ENCODE results near the gene ABHD16A. TPM values are rescaled to one million over a fixed set of nuclear protein-coding genes. Genes with fewer than 3 reads are reported as not detected.

ABHD16A gene
- polyA plus RNA-seq, 1 donor from 2014 or later = 130 TPM

- H3K9ac ChIP-seq (ENCODE audit: low read length) = no peak overlapping the region
- no peaks in the 10 kb centered on the region for H3K79me2 ChIP-seq (replicated peaks; ENCODE audit: insufficient read depth, low read length)
- H3K4me2 ChIP-seq (ENCODE audit: low read length) = no peak overlapping the region
- no peak overlapping the region for H3K4me3 ChIP-seq (ENCODE audit: low read length)
- H3F3A ChIP-seq (ENCODE audit: insufficient read depth, low read length, poor library complexity, severe bottlenecking) = no peaks in the 10 kb centered on the region
- TF ChIP-seq MXI1 (conservative IDR thresholded peaks at IDR 0.05; ENCODE audit: poor library complexity, severe bottlenecking) = no peak
- TF ChIP-seq, protein P1, sequence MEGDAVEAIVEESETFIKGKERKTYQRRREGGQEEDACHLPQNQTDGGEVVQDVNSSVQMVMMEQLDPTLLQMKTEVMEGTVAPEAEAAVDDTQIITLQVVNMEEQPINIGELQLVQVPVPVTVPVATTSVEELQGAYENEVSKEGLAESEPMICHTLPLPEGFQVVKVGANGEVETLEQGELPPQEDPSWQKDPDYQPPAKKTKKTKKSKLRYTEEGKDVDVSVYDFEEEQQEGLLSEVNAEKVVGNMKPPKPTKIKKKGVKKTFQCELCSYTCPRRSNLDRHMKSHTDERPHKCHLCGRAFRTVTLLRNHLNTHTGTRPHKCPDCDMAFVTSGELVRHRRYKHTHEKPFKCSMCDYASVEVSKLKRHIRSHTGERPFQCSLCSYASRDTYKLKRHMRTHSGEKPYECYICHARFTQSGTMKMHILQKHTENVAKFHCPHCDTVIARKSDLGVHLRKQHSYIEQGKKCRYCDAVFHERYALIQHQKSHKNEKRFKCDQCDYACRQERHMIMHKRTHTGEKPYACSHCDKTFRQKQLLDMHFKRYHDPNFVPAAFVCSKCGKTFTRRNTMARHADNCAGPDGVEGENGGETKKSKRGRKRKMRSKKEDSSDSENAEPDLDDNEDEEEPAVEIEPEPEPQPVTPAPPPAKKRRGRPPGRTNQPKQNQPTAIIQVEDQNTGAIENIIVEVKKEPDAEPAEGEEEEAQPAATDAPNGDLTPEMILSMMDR (IDR thresholded peaks at IDR 0.05; ENCODE audit: poor library complexity, severe bottlenecking) = no peak
- no peak for TF ChIP-seq TAF1 (IDR thresholded peaks at IDR 0.05; ENCODE audit: low read depth)
- no peak for TF ChIP-seq POLR2AphosphoS5 (IDR thresholded peaks at IDR 0.05)
- TF ChIP-seq, protein P2, sequence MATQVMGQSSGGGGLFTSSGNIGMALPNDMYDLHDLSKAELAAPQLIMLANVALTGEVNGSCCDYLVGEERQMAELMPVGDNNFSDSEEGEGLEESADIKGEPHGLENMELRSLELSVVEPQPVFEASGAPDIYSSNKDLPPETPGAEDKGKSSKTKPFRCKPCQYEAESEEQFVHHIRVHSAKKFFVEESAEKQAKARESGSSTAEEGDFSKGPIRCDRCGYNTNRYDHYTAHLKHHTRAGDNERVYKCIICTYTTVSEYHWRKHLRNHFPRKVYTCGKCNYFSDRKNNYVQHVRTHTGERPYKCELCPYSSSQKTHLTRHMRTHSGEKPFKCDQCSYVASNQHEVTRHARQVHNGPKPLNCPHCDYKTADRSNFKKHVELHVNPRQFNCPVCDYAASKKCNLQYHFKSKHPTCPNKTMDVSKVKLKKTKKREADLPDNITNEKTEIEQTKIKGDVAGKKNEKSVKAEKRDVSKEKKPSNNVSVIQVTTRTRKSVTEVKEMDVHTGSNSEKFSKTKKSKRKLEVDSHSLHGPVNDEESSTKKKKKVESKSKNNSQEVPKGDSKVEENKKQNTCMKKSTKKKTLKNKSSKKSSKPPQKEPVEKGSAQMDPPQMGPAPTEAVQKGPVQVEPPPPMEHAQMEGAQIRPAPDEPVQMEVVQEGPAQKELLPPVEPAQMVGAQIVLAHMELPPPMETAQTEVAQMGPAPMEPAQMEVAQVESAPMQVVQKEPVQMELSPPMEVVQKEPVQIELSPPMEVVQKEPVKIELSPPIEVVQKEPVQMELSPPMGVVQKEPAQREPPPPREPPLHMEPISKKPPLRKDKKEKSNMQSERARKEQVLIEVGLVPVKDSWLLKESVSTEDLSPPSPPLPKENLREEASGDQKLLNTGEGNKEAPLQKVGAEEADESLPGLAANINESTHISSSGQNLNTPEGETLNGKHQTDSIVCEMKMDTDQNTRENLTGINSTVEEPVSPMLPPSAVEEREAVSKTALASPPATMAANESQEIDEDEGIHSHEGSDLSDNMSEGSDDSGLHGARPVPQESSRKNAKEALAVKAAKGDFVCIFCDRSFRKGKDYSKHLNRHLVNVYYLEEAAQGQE (IDR thresholded peaks at IDR 0.05; ENCODE audit: borderline replicate concordance) = no peak
- no peak for TF ChIP-seq RAD21 (conservative IDR thresholded peaks at IDR 0.05)
- no peak for TF ChIP-seq SMC3 (conservative IDR thresholded peaks at IDR 0.05; ENCODE audit: poor library complexity)
- TF ChIP-seq EP300 (conservative IDR thresholded peaks at IDR 0.05; ENCODE audit: poor library complexity, severe bottlenecking) = no peak
- TF ChIP-seq EZH2 (IDR thresholded peaks at IDR 0.05; ENCODE audit: borderline replicate concordance, insufficient read depth, low read length, poor library complexity, severe bottlenecking) = no peak
- H3K9me3 ChIP-seq (ENCODE audit: low read length) = no peaks in the 10 kb centered on the region
- H2AFZ ChIP-seq (ENCODE audit: low read depth, low read length) = no peak overlapping the region
- H3K27ac ChIP-seq (ENCODE audit: low read length) = no peak overlapping the region
- no peaks in the 10 kb centered on the region for H4K20me1 ChIP-seq (ENCODE audit: insufficient read depth)
- peaks cover 4% of the 10 kb centered on the region for H3K36me3 ChIP-seq (ENCODE audit: insufficient read depth, low read length)
- no peaks in the 10 kb centered on the region for H3K27me3 ChIP-seq (ENCODE audit: insufficient read depth, low read depth, low read length)
- no peaks in the 10 kb centered on the region for H3K9me2 ChIP-seq (ENCODE audit: insufficient read depth, low read length)
Observed at GRCh38 chr6:31687860-31688693, 15.0 kb downstream of the ABHD16A start.

DNA sequence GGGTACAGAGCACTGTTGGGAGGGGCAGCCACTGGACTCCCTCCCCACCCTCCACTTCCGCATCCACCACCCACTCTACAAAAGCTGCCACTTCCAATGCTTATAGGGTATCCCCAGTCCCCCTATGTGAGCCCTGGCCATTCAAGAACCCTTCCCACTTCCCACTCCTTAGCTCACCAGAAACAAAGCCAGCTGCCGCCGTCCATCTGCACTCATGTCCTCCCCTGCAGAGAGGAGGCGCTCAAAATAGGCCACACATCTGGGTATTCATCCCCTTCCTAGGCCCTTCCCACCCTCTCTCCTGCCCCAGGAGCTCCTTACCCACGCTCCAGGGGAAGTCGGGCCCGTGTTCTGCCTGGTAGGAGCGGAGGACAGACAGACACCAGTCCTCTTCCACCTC, 15.8 kb downstream of the ABHD16A start:
- no peaks in the 10 kb centered on the region for H3K27me3 ChIP-seq (ENCODE audit: insufficient read depth, low read depth, low read length)
- no peak overlapping the region for H2AFZ ChIP-seq (ENCODE audit: low read depth, low read length)

More for the DNA sequence above, 15.8 kb downstream of the ABHD16A start:
- no peaks in the 10 kb centered on the region for H3K79me2 ChIP-seq (replicated peaks; ENCODE audit: insufficient read depth, low read length)
- no peaks in the 10 kb centered on the region for H3K9me3 ChIP-seq (ENCODE audit: low read length)
- peaks cover 4% of the 10 kb centered on the region for H3K36me3 ChIP-seq (ENCODE audit: insufficient read depth, low read length)
- no peak overlapping the region for H3K9ac ChIP-seq (ENCODE audit: low read length)
- H4K20me1 ChIP-seq (ENCODE audit: insufficient read depth) = no peaks in the 10 kb centered on the region
- no peak overlapping the region for H3K27ac ChIP-seq (ENCODE audit: low read length)
- TF ChIP-seq, protein P1 (IDR thresholded peaks at IDR 0.05; ENCODE audit: poor library complexity, severe bottlenecking) = no peak
- TF ChIP-seq SMC3 (conservative IDR thresholded peaks at IDR 0.05; ENCODE audit: poor library complexity) (no peak), TAF1 (IDR thresholded peaks at IDR 0.05; ENCODE audit: low read depth) (no peak), MXI1 (conservative IDR thresholded peaks at IDR 0.05; ENCODE audit: poor library complexity, severe bottlenecking) (no peak), EZH2 (IDR thresholded peaks at IDR 0.05; ENCODE audit: borderline replicate concordance, insufficient read depth, low read length, poor library complexity, severe bottlenecking) (no peak), POLR2AphosphoS5 (IDR thresholded peaks at IDR 0.05) (no peak), EP300 (conservative IDR thresholded peaks at IDR 0.05; ENCODE audit: poor library complexity, severe bottlenecking) (no peak), RAD21 (conservative IDR thresholded peaks at IDR 0.05) (no peak)
- TF ChIP-seq, protein P2 (IDR thresholded peaks at IDR 0.05; ENCODE audit: borderline replicate concordance) = no peak
- no peak overlapping the region for H3K4me3 ChIP-seq (ENCODE audit: low read length)
- H3F3A ChIP-seq (ENCODE audit: insufficient read depth, low read length, poor library complexity, severe bottlenecking) = no peaks in the 10 kb centered on the region
- no peak overlapping the region for H3K4me2 ChIP-seq (ENCODE audit: low read length)
- no peaks in the 10 kb centered on the region for H3K9me2 ChIP-seq (ENCODE audit: insufficient read depth, low read length)

All from neural cell (in vitro differentiated cells).